Measurements from ENCODE around the gene MDM2.

- TF ChIP-seq POLR2AphosphoS5 (IDR thresholded peaks at IDR 0.05; ENCODE audit: borderline replicate concordance, low read depth, low read length), result no peak
- no peak for TF ChIP-seq EZH2 (IDR thresholded peaks at IDR 0.05)
- TF ChIP-seq FOXP2 (optimal IDR thresholded peaks at IDR 0.05; ENCODE audit: control extremely low read depth, extremely low read length, insufficient read depth), result no peak
Observed at GRCh38 chr12:68771223-68771925, 36.6 kb upstream of the MDM2 start.
